ENCODE measurements around the gene CAMK1D.

Gene CAMK1D

GRCh38 chr10:12659706-12660105, 310.4 kb downstream of the CAMK1D start:
- DNase-seq (ENCODE audit: low read depth, low spot score): no peak
- no peak overlapping the region for H3K27ac ChIP-seq

GRCh38 chr10:12660812-12661211, 311.5 kb downstream of the CAMK1D start:
- no peak for DNase-seq (ENCODE audit: low read depth, low spot score)
- no peak overlapping the region for H3K27ac ChIP-seq

GRCh38 chr10:12661671-12662070, 312.3 kb downstream of the CAMK1D start:
- DNase-seq (ENCODE audit: low read depth, low spot score): no peak
- H3K27ac ChIP-seq: no peak overlapping the region

GRCh38 chr10:12663863-12664262, 314.5 kb downstream of the CAMK1D start:
- DNase-seq (ENCODE audit: low read depth, low spot score): no peak
- no peak overlapping the region for H3K27ac ChIP-seq

GRCh38 chr10:12665501-12665900, 316.2 kb downstream of the CAMK1D start:
- no peak for DNase-seq (ENCODE audit: low read depth, low spot score)
- H3K27ac ChIP-seq: no peak overlapping the region

GRCh38 chr10:12667052-12667451, 317.7 kb downstream of the CAMK1D start:
- DNase-seq (ENCODE audit: low read depth, low spot score): no peak
- H3K27ac ChIP-seq: no peak overlapping the region

- no peak for DNase-seq (ENCODE audit: low read depth, low spot score)
- no peak overlapping the region for H3K27ac ChIP-seq
Measured at GRCh38 chr10:12668634-12669033, 319.3 kb downstream of the CAMK1D start.

GRCh38 chr10:12670004-12670403, 320.7 kb downstream of the CAMK1D start:
- H3K27ac ChIP-seq: no peak overlapping the region
- DNase-seq (ENCODE audit: low read depth, low spot score): no peak

- DNase-seq (ENCODE audit: low read depth, low spot score): no peak
Measured at GRCh38 chr10:12675186-12675585, 325.8 kb downstream of the CAMK1D start.

GRCh38 chr10:12679636-12680035, 330.3 kb downstream of the CAMK1D start:
- DNase-seq (ENCODE audit: low read depth, low spot score): no peak
- no peak overlapping the region for H3K27ac ChIP-seq

More at GRCh38 chr10:12675186-12675585, 325.8 kb downstream of the CAMK1D start:
- no peak overlapping the region for H3K27ac ChIP-seq

- H3K27ac ChIP-seq: no peak overlapping the region
- DNase-seq (ENCODE audit: low read depth, low spot score): no peak
Measured at GRCh38 chr10:12681252-12681651, 331.9 kb downstream of the CAMK1D start.

GRCh38 chr10:12684784-12685183, 335.4 kb downstream of the CAMK1D start:
- DNase-seq (ENCODE audit: low read depth, low spot score): no peak
- H3K27ac ChIP-seq: no peak overlapping the region

GRCh38 chr10:12685261-12686058, 336.1 kb downstream of the CAMK1D start:
- H3K27ac ChIP-seq: no peak overlapping the region
- DNase-seq (ENCODE audit: low read depth, low spot score): no peak

- no peak for DNase-seq (ENCODE audit: low read depth, low spot score)
- no peak overlapping the region for H3K27ac ChIP-seq
Measured at GRCh38 chr10:12687996-12688395, 338.6 kb downstream of the CAMK1D start.

GRCh38 chr10:12689893-12690292, 340.5 kb downstream of the CAMK1D start:
- DNase-seq (ENCODE audit: low read depth, low spot score): no peak
- no peak overlapping the region for H3K27ac ChIP-seq

GRCh38 chr10:12690525-12691126, 341.3 kb downstream of the CAMK1D start:
- H3K27ac ChIP-seq: no peak overlapping the region
- DNase-seq (ENCODE audit: low read depth, low spot score): no peak

GRCh38 chr10:12691596-12691995, 342.2 kb downstream of the CAMK1D start:
- H3K27ac ChIP-seq: no peak overlapping the region
- DNase-seq (ENCODE audit: low read depth, low spot score): no peak

- no peak overlapping the region for H3K27ac ChIP-seq
- no peak for DNase-seq (ENCODE audit: low read depth, low spot score)
Measured at GRCh38 chr10:12697764-12698163, 348.4 kb downstream of the CAMK1D start.

- peak overlapping the region; percentile 24 for H3K27ac ChIP-seq
Measured at GRCh38 chr10:12699258-12699700, 349.9 kb downstream of the CAMK1D start.

GRCh38 chr10:12699781-12700556, 350.6 kb downstream of the CAMK1D start:
- DNase-seq (ENCODE audit: low read depth, low spot score): no peak

More at GRCh38 chr10:12699258-12699700, 349.9 kb downstream of the CAMK1D start:
- no peak for DNase-seq (ENCODE audit: low read depth, low spot score)

GRCh38 chr10:12700557-12700874, 351.2 kb downstream of the CAMK1D start:
- H3K27ac ChIP-seq: no peak overlapping the region
- DNase-seq (ENCODE audit: low read depth, low spot score): no peak

More at GRCh38 chr10:12699781-12700556, 350.6 kb downstream of the CAMK1D start:
- H3K27ac ChIP-seq: peak overlapping the region; percentile 24
